ENCODE measurements around the gene ACTA1.
"Not testable (repeated sequence)": the region's sequence is repeated elsewhere in the genome, so short reads cannot be mapped to it uniquely, and the experiment has no call there.

Gene ACTA1

GRCh38 chr1:229447809-229448252 lies 13.9 kb upstream of the ACTA1 start:
- H3K4me3 ChIP-seq (ENCODE audit: low read depth, low read length), result no peak overlapping the region
- DNase-seq (ENCODE audit: low read depth), result no peak

- no peak for DNase-seq (ENCODE audit: low read depth)
- no peak overlapping the region for H3K4me3 ChIP-seq (ENCODE audit: low read depth, low read length)
Observed at GRCh38 chr1:229445828-229446227, 11.9 kb upstream of the ACTA1 start.

GRCh38 chr1:229440851-229441537 lies 7.1 kb upstream of the ACTA1 start:
- DNase-seq (ENCODE audit: low read depth), result peak; percentile 31
- no peak overlapping the region for H3K4me3 ChIP-seq (ENCODE audit: low read depth, low read length)

GRCh38 chr1:229438021-229438420 lies 4.1 kb upstream of the ACTA1 start:
- no peak overlapping the region for H3K4me3 ChIP-seq (ENCODE audit: low read depth, low read length)
- DNase-seq (ENCODE audit: low read depth), result no peak

- no peak for DNase-seq (ENCODE audit: low read depth)
Observed at GRCh38 chr1:229437443-229437842, 3.5 kb upstream of the ACTA1 start.

GRCh38 chr1:229436201-229436600 lies 2.3 kb upstream of the ACTA1 start:
- no peak overlapping the region for H3K4me3 ChIP-seq (ENCODE audit: low read depth, low read length)
- DNase-seq (ENCODE audit: low read depth), result no peak

More at GRCh38 chr1:229437443-229437842, 3.5 kb upstream of the ACTA1 start:
- H3K4me3 ChIP-seq (ENCODE audit: low read depth, low read length), result no peak overlapping the region

GRCh38 chr1:229434641-229435051 lies 752 bp upstream of the ACTA1 start:
- peak overlapping the region; percentile 5 for H3K4me3 ChIP-seq (ENCODE audit: low read depth, low read length)
- no peak for DNase-seq (ENCODE audit: low read depth)

GRCh38 chr1:229433364-229434004 lies 410 bp downstream of the ACTA1 start:
- H3K4me3 ChIP-seq (ENCODE audit: low read depth, low read length), result no peak overlapping the region
- no peak for DNase-seq (ENCODE audit: low read depth)

- DNase-seq (ENCODE audit: low read depth), result no peak
- H3K4me3 ChIP-seq (ENCODE audit: low read depth, low read length), result no peak overlapping the region
Observed at GRCh38 chr1:229432905-229433304, 989 bp downstream of the ACTA1 start.

GRCh38 chr1:229432116-229432461 lies 1.8 kb downstream of the ACTA1 start:
- no peak overlapping the region for H3K4me3 ChIP-seq (ENCODE audit: low read depth, low read length)
- no peak for DNase-seq (ENCODE audit: low read depth)

- no peak for DNase-seq (ENCODE audit: low read depth)
- H3K4me3 ChIP-seq (ENCODE audit: low read depth, low read length), result no peak overlapping the region
Observed at GRCh38 chr1:229431284-229432115, 2.4 kb downstream of the ACTA1 start.

GRCh38 chr1:229430761-229431283 lies 3.1 kb downstream of the ACTA1 start:
- no peak for DNase-seq (ENCODE audit: low read depth)
- H3K4me3 ChIP-seq (ENCODE audit: low read depth, low read length), result no peak overlapping the region

- DNase-seq (ENCODE audit: low read depth), result no peak
- no peak overlapping the region for H3K4me3 ChIP-seq (ENCODE audit: low read depth, low read length)
Observed at GRCh38 chr1:229428256-229428655, 5.6 kb downstream of the ACTA1 start.

GRCh38 chr1:229427572-229427971 lies 6.3 kb downstream of the ACTA1 start:
- H3K4me3 ChIP-seq (ENCODE audit: low read depth, low read length), result no peak overlapping the region
- DNase-seq (ENCODE audit: low read depth), result no peak

- no peak for DNase-seq (ENCODE audit: low read depth)
- H3K4me3 ChIP-seq (ENCODE audit: low read depth, low read length), result no peak overlapping the region
Observed at GRCh38 chr1:229425564-229426159, 8.2 kb downstream of the ACTA1 start.

- DNase-seq (ENCODE audit: low read depth), result no peak
- no peak overlapping the region for H3K4me3 ChIP-seq (ENCODE audit: low read depth, low read length)
Observed at GRCh38 chr1:229420765-229421164, 13.1 kb downstream of the ACTA1 start.

- no peak overlapping the region for H3K4me3 ChIP-seq (ENCODE audit: low read depth, low read length)
- DNase-seq (ENCODE audit: low read depth), result no peak
Observed at GRCh38 chr1:229420224-229420623, 13.7 kb downstream of the ACTA1 start.

- not testable (repeated sequence) for DNase-seq (ENCODE audit: low read depth); H3K4me3 ChIP-seq (ENCODE audit: low read depth, low read length)
Observed at GRCh38 chr1:229418586-229418985, 15.3 kb downstream of the ACTA1 start.

- not testable (repeated sequence) for H3K4me3 ChIP-seq (ENCODE audit: low read depth, low read length); DNase-seq (ENCODE audit: low read depth)
Observed at GRCh38 chr1:229412810-229413209, 21.1 kb downstream of the ACTA1 start.

GRCh38 chr1:229412056-229412455 lies 21.8 kb downstream of the ACTA1 start:
- no peak overlapping the region for H3K4me3 ChIP-seq (ENCODE audit: low read depth, low read length)
- no peak for DNase-seq (ENCODE audit: low read depth)
